ENCODE data around the gene PRMT6. TPM values are rescaled to one million over a fixed set of nuclear protein-coding genes. Genes with fewer than 3 reads are reported as not detected.
A peak's percentile ranks its signal among the peaks of the same experiment; 100 is the strongest.
"Not testable (repeated sequence)": the region's sequence is repeated elsewhere in the genome, so short reads cannot be mapped to it uniquely, and the experiment has no call there.

Gene PRMT6
- 10 to 100 TPM; 23.0 to 28.9 (median 26.9) TPM for polyA plus RNA-seq (ENCODE audit: insufficient read depth in 1 of 5, insufficient read length in 5 of 5, low replicate concordance in 1 of 5)
- long read RNA-seq, donor 1, transcript PRMT6-201 (1 exons, 2,616 nt) = major isoform, 28 of 28 reads
- long read RNA-seq, donor 1, partial matches to known transcripts = 0 of 28 reads
- long read RNA-seq, donor 1, other reads (novel, unspliced or antisense) = 0 of 28 reads
- long read RNA-seq, donor 2, transcript PRMT6-201 (1 exons, 2,616 nt) = major isoform, 21 of 21 reads
- long read RNA-seq, donor 2, partial matches to known transcripts = 0 of 21 reads
- long read RNA-seq, donor 2, other reads (novel, unspliced or antisense) = 0 of 21 reads
- long read RNA-seq, donor 3, transcript PRMT6-201 (1 exons, 2,616 nt) = major isoform, 35 of 35 reads
- long read RNA-seq, donor 3, partial matches to known transcripts = 0 of 35 reads
- long read RNA-seq, donor 3, other reads (novel, unspliced or antisense) = 0 of 35 reads
- long read RNA-seq, donor 4, transcript PRMT6-201 (1 exons, 2,616 nt) = major isoform, 13 of 13 reads
- long read RNA-seq, donor 4, partial matches to known transcripts = 0 of 13 reads
- long read RNA-seq, donor 4, other reads (novel, unspliced or antisense) = 0 of 13 reads
- long read RNA-seq, donor 5, transcript PRMT6-201 (1 exons, 2,616 nt) = major isoform, 43 of 43 reads
- long read RNA-seq, donor 5, partial matches to known transcripts = 0 of 43 reads
- long read RNA-seq, donor 5, other reads (novel, unspliced or antisense) = 0 of 43 reads
- long read RNA-seq, donor 6, transcript PRMT6-201 (1 exons, 2,616 nt) = major isoform, 41 of 41 reads
- long read RNA-seq, donor 6, partial matches to known transcripts = 0 of 41 reads
- long read RNA-seq, donor 6, other reads (novel, unspliced or antisense) = 0 of 41 reads
- long read RNA-seq, donor 7, transcript PRMT6-201 (1 exons, 2,616 nt) = major isoform, 29 of 30 reads
- long read RNA-seq, donor 7, partial matches to known transcripts = 0 of 30 reads
- long read RNA-seq, donor 7, other reads (novel, unspliced or antisense) = 0 of 30 reads
- long read RNA-seq, donor 8, transcript PRMT6-201 (1 exons, 2,616 nt) = major isoform, 14 of 14 reads
- long read RNA-seq, donor 8, partial matches to known transcripts = 0 of 14 reads
- long read RNA-seq, donor 8, other reads (novel, unspliced or antisense) = 0 of 14 reads

DNA sequence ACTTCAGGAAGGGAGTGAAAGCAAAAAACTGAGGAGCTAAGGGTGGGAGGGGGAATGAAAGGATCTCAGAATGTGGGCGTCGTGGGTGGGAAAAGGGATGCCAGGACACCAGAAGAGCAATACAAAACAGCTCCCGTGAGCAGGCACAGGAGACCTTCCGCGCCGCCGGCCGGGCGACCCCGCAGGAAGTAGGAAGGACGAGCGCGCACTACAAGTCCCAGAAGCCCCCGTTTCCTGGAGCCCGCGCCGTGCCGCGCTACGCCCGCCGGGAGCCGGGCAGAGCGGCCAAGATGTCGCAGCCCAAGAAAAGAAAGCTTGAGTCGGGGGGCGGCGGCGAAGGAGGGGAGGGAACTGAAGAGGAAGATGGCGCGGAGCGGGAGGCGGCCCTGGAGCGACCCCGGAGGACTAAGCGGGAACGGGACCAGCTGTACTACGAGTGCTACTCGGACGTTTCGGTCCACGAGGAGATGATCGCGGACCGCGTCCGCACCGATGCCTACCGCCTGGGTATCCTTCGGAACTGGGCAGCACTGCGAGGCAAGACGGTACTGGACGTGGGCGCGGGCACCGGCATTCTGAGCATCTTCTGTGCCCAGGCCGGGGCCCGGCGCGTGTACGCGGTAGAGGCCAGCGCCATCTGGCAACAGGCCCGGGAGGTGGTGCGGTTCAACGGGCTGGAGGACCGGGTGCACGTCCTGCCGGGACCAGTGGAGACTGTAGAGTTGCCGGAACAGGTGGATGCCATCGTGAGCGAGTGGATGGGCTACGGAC, at the start of gene PRMT6:
Gene PRMT6 (plus strand): TSS at position 249 of the 771 bp plus-strand sequence. CDS start 42 bp downstream, at position 291.
- peak; percentile 84 to 85 for DNase-seq

DNA sequence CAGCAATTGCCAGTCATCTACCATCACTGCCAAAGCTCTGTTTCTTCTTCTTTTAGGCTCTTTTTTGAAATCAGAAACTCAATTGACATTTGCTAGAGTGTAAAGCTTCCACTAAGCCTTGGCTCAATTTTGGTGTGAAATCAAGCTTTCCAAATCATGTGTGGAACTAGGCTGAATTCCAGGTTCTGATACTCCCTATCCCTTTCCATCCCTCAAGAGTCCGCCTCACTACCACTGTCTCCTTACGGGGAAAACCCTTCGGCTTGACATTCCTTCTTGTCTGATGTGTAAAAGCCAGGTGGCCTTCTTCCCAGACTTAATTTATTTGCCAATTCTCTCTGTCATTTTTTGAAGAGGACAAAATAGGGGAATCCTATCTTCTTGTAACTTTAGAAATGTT, 47.2 kb upstream of the PRMT6 start:
- DNase-seq = no peak

DNA sequence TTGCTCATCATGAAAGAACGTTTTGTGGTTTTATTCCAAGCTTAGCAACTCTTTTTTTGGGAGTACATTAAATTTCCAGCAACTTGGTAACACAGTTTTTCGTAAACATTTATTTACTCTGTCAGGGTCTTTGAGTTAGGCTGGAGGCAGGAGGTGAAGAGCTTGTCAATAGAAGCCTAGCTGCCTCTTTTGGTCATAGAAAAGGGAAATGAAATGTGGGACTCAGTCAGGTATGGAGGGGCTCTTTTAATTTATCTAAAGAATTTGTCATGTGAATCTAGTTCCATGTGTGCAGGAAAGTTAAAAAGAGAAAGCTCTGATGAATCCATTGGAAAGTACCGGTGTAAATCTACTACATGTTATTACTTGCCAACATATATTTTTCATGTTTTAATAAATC, 45.9 kb upstream of the PRMT6 start:
- DNase-seq = no peak

DNA sequence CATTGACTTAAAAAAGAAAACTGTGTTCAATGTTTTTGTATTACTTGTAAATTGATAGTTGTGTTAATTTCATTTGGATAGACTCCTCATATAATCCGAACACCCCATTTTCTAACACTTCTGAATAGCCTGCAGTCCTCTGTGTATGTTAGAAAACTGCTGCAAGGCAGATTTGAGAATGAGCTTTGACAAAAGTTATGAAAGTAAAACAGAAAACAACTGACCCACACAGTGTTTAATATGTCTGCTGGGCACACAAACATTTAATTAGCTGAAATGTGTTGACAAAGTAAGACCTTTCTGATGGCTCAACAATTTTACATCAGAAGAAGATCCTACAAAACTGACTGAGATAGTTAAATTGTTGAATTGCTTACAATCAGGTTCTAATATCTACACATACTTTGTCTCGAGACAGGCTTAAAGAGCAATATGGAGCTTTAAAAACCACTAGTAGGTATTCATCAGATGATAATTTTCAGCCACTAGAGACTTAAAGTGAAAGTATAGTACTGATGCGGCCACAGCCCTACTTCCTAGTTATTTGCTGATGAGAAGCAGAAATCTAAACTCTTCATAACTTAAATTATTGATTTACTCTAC, 40.0 kb upstream of the PRMT6 start:
- no peak for DNase-seq

DNA sequence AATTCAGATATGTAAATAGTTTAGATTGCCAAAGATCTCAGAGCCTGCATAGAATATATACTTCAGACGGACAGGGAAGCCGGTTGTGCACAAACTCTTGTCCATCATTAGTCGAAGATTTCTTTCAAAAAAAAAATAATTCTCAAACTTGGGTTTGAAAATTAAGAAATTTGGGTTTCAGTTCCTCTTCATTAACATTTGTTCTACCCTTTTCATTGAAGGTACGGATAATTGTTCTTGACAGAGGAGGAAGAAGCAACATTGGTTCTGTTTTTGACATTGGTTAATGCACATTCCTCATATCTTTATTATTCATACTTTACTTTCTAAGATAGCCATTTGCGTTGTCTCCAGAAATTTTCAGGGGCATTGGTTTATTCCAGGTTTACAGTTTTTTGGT, 38.0 kb upstream of the PRMT6 start:
- no peak for DNase-seq

DNA sequence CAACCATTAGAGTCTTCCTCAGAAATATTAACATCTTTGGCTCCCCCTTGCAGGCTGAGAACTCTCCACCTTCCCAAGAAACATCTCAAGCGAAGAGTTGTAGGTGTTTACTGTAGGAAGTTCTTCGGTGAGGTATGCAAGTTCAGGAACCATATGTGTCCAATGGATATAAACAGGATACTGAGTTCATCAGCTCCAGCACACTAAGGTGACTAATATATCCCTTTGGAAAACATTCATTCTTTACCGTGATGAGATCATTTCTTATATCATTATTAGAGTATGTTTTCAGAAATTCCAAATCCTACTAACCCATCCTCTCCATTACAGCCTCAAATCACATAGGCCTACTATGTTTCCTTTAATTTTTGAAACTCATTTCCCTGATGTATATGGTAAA, 37.3 kb upstream of the PRMT6 start:
- no peak for DNase-seq

DNA sequence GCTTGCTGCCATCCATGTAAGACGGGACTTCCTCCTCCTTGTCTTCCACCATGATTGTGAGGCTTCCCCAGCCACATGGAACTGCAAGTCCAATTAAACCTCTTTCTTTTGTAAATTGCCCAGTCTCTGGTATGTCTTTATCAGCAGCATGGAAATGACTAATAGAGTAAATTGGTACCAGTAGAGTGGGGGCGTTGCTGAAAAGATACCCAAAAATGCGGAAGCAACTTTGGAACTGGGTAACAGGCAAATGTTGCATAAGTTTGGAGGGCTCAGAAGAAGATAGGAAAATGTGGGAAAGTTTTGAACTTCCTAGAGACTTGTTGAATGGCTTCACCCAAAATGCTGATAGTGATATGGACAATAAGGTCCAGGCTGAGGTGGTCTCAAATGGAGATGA, 17.6 kb upstream of the PRMT6 start:
- DNase-seq = not testable (repeated sequence)

DNA sequence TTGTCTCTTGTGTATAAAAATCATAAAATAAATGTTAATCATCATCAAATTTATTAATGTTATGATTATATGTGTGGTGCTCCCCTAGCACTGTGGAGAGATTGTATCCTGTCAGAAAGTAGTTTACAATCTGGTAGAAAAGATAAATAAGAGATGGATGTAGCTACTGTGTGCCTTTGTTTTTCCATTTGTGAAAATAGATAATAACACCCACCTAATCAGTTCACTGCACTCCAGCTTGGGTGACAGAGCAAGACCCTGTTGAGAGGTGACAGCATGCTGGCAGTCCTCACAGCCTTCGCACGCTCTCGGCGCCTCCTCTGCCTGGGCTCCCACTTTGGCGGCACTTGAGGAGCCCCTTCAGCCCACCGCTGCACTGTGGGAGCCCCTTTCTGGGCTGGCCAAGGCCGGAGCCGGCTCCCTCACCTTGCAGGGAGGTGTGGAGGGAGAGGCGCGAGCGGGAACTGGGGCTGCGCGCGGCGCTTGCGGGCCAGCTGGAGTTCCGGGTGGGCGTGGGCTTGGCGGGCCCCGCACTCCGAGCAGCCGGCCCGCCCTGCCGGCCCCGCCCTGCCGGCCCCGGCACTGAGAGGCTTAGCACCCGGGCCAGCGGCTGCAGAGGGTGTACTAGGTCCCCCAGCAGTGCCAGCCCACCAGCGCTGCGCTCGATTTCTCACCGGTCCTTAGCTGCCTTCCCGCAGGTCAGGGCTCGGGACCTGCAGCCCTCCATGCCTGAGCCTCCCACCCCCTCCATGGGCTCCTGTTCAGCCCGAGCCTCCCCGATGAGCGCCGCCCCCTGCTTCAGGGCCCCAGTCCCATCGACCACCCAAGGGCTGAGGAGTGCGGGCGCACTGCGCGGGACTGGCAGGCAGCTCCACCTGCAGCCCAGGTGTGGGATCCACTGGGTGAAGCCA, 11.9 kb upstream of the PRMT6 start:
- DNase-seq = not testable (repeated sequence)

DNA sequence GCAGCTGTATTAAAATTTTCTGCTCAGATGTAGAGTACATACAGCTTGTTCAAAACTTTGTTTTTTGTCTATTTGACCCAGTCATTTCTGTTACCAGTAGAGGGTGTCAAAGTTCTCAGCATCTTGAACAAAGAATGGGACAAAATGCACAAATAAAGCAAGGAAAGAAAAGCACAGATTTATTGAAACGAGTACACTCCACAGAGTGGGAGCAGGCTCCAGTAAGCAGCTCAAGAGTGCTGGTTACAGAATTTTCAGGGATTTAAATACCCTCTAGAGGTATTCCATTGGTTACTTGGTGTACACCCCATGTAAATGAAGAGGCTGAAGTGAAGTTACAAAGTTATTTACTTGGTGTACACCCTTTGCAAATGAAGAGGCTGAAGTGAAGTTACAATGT, 8.9 kb upstream of the PRMT6 start:
- DNase-seq = no peak

DNA sequence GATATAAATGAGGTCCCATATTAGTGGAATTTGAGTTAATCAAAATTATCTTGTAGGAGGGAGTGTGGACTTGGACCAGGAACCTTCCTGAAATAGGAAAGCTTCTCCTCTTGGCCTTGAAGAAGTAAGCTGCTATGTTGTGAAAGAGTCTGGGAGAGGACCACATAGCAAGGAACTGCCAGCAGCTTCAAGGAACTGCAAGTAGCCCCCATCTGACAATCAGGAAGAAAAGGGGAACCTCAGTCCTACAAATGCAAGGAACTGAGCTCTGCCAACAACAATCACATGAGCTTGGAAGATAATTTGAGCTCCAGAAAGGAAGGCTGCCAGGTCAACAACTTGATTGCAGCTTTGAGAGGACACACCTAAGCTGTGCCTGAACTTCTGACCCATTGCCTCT, 8.2 kb upstream of the PRMT6 start:
- no peak for DNase-seq

DNA sequence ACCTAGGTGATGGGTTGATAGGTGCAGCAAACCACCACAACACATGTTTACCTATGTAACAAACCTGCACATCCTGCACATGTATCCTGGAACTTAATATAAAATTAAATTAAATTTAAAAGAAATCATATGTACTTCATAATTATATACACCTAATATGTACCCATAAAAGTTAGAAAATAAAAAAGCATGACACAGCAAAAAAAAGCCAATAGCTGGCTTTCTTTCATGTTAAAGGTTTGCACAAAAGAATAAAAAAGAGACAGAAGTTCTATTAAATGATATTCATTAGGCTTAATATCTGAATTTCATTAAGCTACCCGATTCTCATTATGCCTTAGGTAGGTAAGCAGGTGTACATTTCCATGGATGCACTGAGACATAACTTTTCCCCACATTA, 5.2 kb upstream of the PRMT6 start:
- DNase-seq = no peak

DNA sequence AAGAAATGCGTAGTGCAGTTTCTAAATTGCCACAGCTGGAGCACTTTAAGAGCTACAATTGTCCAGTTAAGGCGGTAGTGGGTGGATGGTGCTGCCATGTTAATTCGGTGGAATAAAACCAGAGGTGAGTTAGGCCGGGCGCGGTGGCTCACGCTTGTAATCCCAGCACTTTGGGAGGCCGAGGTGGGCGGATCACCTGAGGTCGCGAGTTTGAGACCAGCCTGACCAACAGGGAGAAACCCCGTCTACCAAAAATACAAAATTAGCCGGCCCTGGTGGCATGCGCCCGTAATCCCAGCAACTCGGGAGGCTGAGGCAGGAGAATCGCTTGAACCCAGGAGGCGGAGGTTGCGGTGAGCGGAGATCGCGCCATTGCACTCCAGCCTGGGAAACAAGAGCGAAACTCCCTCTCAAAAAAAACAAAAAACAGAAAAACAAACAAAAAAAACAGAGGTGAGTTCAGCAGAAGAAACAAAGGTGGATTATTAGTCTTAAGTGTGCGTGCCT, 502 bp upstream of the PRMT6 start:
- DNase-seq = not testable (repeated sequence)

DNA sequence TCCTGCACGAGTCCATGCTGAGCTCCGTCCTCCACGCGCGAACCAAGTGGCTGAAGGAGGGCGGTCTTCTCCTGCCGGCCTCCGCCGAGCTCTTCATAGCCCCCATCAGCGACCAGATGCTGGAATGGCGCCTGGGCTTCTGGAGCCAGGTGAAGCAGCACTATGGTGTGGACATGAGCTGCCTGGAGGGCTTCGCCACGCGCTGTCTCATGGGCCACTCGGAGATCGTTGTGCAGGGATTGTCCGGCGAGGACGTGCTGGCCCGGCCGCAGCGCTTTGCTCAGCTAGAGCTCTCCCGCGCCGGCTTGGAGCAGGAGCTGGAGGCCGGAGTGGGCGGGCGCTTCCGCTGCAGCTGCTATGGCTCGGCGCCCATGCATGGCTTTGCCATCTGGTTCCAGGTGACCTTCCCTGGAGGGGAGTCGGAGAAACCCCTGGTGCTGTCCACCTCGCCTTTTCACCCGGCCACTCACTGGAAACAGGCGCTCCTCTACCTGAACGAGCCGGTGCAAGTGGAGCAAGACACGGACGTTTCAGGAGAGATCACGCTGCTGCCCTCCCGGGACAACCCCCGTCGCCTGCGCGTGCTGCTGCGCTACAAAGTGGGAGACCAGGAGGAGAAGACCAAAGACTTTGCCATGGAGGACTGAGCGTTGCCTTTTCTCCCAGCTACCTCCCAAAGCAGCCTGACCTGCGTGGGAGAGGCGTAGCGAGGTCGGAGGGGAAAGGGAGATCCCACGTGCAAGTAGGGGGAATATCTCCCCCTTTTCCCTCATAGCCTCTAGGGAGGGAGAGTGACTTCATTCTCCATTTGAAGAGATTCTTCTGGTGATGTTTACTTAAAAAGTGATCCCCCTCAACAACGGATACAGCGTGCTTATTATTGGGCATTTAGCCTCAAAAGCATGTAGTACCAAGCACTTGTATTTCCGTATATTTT, 991 bp downstream of the PRMT6 start:
- DNase-seq = peak; percentile 62 to 68

DNA sequence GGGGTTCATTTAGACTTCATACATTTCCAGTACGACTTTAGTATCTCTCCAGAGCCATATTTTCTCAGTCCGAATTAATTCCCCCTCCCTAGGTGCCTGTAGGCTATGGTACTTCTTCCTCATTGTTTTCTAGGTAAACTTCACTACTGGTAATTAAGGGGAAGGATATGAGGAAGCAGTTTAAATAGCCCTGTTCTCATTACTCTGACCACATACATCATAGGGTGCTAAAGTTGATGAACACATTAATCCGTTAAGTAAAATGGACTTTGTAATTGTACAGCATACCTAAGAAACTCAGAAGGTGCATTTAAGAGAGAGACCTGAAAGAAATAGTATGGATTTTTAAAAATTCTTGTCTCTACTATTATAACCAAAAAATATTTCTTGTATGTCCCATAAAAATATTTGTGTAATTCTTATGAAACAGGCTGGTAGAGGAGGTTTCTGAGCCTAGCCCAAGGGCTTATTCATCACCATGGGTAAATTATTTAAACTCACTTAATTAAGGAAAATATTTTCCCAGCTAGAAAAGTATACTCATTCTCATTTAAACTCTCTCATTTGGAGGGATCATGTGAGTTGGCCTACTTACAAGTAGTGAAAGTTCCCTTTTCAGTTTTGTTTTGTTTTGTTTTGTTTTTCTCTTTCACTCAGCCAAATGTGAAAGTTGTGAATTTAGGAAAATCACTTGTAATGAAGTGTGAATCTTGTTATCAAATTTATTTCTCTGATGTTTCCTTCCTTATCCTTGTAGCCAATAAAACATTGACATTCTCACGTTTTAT, 2.0 kb downstream of the PRMT6 start:
- DNase-seq = peak in 1 of 2 donors; percentile 12

DNA sequence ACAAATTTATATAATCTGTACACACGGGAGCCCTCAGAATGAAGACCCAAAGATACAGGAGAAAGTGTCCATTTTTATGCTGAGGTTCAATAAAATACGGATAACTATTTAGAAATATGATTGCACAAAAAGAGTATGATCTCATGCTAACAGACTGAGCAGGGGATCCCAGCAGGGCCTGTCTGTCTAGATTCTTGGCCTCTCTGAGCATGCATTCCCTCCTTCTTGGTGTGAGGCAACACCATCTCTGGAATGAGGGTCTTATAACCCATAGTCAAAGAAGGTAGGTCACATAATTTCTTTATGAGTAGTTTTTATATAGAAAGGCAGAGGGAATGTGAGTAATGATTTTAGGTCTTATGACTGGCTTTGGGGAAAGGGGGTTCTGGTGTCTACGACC, 5.4 kb downstream of the PRMT6 start:
- DNase-seq = no peak

DNA sequence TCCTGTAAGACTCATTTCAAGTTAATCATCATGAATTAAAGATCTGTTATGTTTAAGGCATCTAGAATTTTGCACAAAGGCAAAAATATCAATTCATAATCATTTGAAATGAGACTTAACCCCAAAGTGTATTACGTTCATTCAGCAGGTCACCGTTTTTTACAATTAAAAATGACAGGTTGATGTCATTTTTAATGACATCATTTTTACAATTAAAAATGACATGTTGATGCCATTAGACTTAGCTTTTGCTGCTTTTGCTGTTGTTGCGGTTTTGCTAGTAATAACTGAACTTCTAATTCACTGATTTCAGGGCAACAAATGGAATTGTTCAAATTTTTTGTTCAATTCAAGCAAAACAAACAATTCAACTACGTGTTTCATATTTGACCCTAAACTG, 17.0 kb downstream of the PRMT6 start:
- no peak for DNase-seq

DNA sequence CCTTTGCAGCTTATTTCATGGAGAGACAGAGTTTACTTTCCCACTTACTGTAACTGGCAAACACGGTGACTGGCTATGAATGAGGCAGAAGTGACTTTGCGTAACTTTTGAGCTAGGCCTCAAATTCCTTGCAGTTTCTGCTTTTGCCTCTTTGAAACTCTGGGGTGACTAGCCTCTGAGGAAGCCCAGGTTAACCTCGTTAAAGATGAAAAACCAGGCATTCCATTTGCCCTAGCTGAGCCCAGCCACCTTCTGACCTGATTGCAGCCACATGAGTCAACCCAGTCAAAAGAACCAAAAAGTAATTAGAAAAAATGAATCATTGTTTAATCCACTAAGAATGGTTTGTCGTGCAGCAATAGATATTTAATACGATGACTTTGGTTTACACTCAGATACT, 20.4 kb downstream of the PRMT6 start:
- no peak for DNase-seq

DNA sequence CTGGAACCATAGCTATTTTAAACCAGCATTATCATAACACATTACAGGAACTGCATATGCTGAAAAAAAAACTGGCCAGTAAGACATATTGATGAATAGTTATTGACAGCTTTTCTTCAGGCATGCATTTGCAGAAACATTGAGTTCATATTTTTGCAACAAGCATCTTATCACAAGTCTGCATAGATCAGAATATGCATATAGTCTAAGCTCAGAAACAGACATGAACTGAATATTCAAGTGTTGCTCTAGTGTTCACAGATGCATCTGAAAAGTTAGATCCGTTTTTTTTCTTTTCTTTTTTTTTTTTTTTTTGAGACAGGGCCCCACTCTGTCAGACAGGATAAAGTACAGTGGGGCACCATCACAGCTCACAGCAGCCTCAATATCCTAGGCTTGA, 22.8 kb downstream of the PRMT6 start:
- no peak for DNase-seq
